ENCODE results near the gene LRRC73. TPM values are rescaled to one million over a fixed set of nuclear protein-coding genes. Genes with fewer than 3 reads are reported as not detected.
"Not testable (repeated sequence)": the region's sequence is repeated elsewhere in the genome, so short reads cannot be mapped to it uniquely, and the experiment has no call there.

Gene LRRC73
- total RNA-seq, 1 donor from 2014 or later = under 0.01 TPM

DNA sequence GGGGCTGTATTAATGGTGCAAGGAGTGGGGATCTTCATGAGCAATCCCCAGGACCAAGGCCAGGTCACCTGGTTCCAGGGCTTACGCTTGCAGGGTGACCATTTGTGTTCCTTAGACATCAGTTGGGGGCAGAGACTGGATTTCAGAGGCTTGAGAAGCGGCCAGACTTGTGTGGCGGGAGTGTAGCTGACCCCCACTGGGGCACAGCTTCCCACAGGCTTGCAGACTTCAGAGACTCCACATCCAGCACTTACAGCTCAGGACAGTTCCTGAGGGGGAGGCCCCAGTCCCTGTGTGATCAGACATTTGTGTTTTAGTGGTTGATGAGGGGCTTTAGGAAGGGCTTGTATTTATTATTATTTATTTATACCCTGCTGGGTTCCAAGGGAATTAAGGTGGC is 17.5 kb downstream of the LRRC73 start:
- DNase-seq (ENCODE audit: low read depth in 2 of 2) = peak in 1 of 2 donors; percentile 34

DNA sequence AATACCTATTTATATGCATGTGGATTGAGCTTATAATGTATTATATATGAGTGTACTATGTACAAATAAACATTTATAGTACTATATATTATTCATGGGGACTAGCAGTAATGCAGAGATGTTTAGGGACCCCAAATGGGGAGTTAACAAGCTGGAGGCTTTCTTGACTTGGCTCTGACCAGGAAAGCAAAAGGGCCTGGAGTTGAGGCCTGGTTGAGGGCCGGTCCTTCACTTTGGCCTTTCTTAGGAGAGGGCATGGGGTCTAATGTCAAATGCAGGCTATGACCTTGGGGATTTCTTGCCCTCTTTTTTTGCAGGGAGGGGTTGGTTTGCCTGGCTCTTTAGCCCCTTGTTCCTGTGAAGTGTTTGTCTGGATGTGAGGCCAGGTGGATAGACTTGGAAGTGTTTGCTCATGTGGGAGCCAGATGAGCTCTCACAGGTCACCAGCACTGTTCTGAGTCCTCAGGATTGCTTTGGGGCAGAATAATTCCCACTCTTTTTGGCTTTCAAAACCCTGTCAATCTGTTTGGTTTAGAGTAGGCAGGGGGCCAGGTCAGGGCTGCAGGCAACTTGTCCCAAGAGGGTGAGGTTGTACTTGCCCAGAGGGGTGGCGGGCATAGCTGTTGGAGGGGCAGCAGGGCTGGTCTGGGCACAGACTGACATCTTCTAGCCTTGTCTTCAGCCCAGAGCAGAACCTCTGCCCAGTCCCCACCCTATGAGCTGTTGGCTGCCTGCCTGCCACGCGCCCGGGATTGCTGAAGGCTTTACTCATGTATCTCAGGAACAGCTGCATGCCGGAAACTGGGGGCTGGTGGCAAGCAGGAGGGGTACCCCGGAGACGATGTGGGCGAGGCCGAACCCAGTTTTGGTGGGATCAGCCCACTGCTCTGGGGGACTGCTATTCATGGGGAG is 18.1 kb downstream of the LRRC73 start:
- peak in 1 of 2 donors; percentile 66 for DNase-seq (ENCODE audit: low read depth in 2 of 2)

DNA sequence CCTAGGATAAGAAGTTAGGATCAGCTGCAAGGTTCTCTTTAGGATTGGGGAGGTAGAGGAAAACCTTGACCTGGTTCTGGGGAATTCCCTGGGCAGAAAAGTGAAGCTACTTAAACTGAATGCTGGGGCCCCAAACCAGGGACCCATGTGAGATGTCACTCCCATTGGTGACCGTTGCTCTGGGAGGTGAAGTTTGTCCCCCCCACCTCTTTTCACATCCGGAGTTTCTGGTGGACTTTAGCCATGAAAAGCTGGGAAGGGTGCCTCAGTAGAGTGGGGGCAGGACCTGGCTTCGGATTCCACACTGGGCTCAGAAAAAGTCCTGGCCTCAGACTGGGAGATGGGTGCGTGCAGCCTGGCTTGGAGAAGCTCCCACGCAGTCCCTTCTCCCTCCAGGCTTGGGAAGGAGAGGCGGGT is 19.6 kb downstream of the LRRC73 start:
- DNase-seq (ENCODE audit: low read depth in 2 of 2) = no peak

DNA sequence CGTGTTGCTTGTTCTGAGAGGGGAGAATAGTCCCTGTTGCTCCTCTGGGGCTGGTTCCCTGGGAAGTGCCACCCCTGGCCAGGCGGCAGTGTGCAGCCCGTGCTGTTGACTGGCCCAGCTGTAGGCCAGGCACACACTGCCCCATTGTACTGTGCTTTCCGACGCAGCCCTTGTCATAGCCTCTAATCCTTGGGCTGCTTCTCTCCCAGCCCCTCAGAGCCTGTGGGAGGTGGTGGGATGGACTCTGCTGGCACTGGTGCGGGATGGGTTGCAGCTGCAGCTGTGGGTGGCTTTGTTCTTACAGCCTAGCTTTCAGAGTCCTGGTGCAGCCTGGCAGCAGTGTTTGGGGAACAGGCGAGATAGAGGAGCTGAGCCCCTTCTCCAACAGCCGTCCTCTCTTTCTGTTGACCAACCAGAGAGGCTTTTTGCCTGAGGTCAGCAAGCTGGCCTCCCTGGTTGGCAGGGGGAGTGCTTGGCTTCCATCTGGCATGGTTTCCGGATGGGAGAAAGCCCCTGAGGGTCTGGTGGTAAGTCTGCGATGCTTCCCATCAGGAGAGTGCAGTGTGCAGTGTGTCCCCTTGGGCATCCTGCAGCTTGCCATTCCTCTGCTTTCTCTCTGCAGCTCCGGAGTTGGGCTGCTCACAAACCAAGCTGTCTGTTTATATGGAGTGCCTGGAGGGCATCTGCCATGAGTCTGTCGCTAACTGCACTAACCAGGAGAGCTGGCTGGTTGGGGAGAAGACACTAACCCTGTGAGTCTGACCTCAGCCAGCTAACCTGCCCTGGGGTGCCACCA is 20.7 kb downstream of the LRRC73 start:
- no peak for DNase-seq (ENCODE audit: low read depth in 2 of 2)

DNA sequence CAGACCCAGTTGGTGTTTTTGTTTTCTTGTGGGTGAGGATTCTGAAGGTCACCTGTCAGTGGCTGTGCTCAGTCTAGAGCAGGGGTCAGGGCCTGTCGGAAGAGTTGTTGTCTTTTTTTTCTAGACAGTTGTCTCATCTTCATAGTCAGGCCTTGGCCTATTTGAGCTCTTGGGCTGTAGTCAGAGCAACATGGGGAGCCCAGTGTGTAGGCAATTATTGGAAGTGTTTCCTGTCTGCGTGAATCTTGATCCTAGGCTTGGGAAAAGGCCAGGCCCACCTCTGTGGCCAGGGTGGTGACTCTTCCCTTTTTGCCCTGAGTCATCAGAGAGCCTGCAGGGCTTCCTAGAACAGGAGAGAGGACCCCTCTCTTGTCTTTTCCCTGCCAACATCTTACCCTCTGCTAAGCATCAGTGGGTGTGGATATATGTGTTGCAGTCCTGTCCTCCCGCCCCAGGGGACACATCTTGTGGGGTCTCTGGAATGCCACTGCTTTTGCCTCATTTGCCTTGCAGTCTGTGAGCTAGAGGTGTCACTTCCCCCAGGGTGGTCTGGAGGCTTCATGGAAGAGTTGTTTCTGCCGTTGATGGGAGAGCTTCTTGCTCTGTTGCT is 21.4 kb downstream of the LRRC73 start:
- no peak for DNase-seq (ENCODE audit: low read depth in 2 of 2)

DNA sequence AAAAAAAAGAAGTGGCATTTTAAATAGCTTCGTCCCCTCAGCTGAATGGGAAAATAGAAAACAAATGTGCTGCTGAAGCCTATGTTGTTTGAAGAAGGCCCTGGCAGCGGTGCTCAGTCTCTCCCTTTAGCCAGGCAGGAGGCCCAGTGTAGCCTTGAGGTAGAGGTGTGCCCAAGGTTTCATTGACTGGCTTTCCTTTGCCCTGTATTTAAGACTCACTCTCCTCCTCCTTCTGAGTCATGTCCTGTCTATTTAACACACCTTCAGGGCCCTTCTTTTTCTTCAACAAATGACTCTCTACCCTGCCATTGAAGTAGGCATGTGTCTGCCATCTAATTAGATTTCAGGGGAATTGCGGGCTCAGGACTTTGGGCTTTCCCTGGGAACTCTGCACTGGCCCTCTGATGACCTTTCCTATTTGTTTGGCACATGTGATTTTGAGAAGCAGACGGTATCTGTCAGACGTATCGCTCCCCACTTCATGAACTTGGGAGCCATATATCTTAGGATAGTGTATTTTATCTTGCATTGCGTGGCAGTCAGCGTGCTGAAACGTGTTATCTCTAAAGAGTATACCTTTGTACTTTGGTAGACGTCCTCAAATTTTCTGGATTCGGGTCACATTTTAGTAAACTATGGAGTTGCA is 28.4 kb downstream of the LRRC73 start:
- no peak for DNase-seq (ENCODE audit: low read depth in 2 of 2)

DNA sequence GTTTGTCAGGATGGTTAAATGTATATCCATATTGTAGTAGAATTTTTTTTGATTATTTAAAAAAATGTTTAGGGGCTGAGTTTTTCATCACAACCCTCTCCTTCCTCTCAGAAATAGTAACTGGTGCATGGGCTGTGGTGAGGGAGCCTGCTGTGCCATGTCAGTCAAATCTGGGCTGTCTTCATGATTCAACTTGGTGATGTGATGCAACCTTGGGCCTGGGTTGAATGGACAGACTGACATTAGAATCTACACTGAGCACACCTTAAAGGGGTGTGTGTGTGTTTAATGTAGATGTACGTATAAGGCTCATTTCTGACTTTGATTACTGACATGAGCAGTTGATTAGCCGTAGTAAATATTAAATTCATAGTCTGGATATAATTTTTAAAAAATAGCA is 29.1 kb downstream of the LRRC73 start:
- DNase-seq (ENCODE audit: low read depth in 2 of 2) = no peak

DNA sequence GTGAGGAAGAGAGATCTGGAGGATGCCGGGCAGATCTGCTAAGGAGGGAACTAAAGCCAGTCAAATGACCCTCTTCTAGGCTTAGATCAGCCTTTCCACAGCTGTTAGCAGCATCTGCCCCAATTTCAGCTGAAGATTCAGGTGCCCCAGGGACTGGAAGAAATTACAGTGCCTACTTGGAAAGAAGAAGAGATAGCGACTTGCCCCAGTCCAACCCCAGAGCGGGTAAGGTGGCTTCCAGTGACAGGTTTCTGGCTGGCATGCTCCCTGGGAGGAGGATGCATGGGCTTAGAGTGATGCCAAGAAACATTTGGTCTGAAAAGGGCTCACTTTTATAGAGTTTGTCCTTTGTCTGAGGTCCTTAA is 32.2 kb downstream of the LRRC73 start:
- no peak for DNase-seq (ENCODE audit: low read depth in 2 of 2)

DNA sequence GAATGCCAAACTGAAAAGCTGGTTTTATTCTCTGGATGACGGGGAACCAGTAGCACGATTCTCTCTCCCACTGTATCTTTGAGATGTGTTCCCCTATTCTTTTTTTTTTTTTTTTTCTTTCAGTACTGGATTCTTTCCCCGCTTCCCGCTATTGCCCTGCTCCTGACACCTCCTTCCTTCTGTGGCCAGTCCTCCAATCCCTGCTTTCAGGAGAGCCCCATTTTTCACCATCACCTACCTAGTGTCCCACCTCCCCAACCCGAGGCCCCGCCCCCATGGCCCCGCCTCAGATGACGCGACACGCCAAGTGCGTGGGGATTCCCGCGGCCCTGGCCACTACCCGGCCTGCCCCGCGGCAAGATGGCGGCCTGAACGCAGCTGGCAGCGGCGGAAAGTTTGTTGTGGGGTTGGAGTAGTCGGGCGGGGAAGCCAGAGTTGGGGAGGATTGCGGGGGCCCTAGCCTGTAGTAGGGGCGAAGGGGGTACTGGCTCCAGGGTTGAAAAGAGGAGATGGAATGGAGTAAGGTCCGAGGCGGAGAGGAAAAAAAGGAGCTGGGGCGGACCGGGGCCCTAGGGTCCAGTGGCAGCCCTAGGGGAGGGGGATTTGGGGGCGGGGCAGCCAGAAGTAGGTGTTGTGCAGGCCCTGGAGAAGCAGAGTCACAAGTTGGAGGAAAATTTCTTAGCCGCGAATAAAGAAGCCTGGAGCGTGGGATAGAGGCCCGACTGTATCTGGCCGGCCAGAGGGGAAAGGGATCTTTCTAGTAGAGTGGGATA is 32.7 kb downstream of the LRRC73 start, which contains the start of gene TJAP1:
Gene TJAP1, plus strand, starts transcription at position 336 of the 773 bp plus-strand sequence. CDS start 21,432 bp downstream, outside the sequence.
- peak; percentile 82 to 89 for DNase-seq (ENCODE audit: low read depth in 2 of 2)

DNA sequence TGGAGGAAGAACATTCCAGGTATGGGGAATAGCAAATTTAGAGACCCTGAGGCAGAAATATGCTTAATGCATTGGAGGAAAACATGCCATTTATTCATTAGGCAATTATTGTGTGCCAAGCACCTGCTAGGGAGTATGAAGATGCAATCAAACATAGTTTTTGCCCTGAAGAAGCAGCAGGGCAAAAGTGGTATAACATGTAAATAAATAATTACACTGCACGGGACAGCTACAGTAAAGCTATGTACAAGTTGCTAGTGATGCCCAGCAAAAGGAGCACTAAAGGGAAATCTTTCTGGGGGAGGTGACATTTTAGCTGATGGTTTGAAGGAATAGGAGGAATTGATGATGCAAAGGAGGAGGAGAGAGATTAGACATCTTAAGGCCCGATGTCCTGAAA is 33.4 kb downstream of the LRRC73 start:
- no peak for DNase-seq (ENCODE audit: low read depth in 2 of 2)

DNA sequence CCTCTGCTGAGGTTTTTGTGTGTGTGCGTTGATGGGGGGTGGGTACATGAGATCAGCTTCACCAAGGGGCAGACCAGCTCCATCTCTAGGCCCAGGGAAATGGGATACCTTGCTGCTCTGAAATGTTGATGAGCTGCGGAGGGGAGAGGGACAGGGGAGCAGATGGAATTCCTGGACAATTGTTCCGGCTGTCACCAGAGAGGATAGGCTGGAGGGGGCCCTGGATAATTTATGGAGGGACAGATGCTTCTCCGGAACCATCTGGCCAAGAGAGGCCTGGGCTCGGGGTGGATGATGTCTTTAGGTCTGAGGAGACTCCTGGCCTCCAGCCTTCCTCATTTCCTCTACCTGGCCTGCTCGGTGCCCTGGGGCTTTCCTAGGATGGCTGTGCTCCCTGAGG is 34.6 kb downstream of the LRRC73 start:
- no peak for DNase-seq (ENCODE audit: low read depth in 2 of 2)

DNA sequence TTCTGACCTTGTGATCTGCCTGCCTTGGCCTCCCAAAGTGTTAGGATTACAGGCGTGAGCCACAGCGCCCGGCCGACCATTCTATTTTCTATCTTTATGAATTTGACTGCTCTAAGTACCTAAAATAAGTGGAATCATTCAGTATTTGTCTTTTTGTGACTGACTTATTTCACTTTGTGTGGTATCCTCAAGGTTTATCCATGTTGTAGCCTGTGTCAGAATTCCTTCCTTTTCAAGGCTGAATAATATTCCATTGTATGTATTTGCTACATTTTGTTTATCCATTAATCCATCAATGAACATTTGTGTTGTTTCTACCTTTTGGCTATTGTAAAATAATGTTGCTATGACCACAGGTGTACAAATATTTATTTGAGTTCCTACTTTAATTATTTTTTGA is 37.6 kb downstream of the LRRC73 start:
- DNase-seq (ENCODE audit: low read depth in 2 of 2) = no peak

DNA sequence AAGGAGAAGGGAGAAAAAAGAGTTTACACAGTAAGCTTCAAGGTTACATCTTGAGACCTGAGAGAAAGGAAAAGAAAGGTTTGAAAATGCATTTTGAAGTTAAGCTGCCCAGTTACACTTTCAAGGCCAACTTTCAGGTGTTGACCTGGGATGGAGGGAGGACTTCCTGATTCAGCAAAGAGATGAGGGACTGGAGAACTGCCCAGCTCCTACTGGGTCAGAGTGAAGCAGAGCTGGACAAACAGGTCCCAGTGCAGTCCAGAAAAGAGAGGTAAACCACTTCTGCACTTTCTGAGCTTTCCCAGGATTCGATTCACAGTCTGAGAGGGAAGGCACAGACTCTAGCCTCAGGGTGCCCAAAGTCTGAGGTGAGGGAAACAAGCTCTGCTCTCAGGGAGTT is 38.7 kb downstream of the LRRC73 start:
- DNase-seq (ENCODE audit: low read depth in 2 of 2) = no peak

DNA sequence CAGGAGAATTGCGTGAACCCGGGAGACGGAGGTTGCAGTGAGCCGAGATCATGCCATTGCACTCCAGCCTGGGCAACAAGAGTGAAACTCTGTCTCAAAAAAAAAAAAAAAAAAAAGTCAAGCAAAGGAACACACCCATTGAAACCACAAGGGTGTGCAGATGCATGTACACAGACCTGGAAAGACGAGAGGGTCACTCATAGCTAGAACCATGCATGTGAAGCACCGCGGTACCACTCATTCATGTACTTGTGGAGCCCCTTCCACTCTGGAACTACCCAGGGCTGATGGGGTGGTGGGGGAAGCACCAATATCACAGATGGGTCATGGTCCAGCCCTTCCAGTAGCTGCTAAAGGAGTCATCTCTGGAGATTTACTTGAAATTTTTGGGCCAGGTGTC is 40.2 kb downstream of the LRRC73 start:
- DNase-seq (ENCODE audit: low read depth in 2 of 2) = no peak

DNA sequence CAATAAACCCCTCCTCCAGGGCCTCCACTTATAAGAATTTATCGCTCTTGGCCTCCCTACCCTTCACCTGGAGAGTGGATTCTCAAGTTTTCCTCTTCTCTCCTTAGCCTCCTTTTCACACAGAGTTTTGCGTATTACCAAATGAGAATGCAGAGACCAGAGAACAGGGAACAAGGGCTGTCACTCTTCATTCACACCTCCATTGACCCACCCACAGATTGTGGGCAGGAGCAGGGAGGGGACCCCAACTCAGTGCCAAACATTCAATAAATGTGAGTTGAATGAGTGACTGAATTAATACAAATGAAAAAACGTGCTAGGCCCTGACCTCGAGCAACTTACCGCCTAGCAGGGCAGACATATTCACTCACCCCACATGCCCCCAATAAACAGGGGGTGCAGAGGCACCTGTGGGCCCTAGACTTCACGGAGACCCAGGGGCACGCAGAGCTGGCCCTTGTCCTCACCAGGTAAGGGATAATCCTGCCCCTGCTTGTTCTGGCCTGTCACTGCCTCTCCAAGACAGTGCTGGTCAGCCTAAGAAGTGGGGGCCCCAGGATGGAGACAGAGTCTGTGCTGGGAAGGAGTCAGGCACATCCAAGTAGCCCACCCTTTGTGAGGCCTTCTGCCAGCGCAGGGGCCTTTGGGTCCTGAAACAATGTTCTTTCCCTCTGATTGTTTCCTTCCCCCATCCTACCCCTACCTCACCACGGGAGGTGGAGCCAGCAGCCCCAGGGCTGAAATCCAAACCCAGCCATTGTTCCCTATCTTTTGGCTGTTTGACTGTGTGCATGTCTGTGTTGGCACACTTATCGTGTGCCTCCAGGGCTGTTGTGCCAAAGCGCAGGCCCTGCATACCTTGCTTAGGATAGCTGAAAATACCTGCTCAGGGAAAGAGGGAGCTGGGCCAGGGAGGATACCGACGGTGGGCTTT is 41.1 kb downstream of the LRRC73 start:
- DNase-seq (ENCODE audit: low read depth in 2 of 2) = peak in 1 of 2 donors; percentile 25

DNA sequence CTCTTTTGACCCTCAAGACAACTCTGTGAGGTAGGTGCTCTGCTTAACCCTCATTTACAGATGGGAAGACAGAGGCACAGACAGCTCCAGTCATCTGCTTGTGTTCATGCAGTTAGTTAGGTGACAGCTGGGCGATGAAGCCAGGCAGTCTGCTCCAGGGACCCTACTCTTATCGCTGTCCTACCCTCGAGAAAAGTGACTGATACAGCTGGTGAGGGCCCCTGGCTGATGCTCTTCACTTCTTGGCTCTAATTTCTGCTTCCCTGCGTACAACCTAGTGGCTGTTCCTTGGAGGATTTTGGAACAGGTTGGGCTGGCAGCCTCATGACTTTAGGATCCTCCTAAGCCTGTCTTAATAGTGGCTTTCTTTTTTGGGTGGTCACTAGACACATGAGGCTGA is 41.9 kb downstream of the LRRC73 start:
- DNase-seq (ENCODE audit: low read depth in 2 of 2) = no peak

DNA sequence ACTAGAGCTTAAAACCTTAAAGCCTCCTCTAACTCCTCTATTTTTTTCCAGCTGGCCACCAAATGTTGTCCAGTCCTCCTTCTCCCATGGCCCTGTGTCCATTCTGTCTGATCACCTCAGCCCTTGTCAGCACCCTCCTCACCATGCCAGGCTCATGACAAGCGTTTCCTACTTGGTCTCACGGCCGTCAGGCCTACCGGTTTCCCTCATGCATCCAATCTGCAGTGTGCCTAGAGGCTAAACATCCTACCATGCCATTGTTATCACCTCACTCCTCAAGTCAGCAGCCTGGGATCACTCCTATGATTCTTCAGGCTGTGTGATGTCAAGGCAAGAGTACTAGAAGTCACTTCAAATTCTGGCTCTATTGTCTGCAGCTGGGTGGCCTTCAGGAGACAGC is 42.4 kb downstream of the LRRC73 start:
- no peak for DNase-seq (ENCODE audit: low read depth in 2 of 2)

DNA sequence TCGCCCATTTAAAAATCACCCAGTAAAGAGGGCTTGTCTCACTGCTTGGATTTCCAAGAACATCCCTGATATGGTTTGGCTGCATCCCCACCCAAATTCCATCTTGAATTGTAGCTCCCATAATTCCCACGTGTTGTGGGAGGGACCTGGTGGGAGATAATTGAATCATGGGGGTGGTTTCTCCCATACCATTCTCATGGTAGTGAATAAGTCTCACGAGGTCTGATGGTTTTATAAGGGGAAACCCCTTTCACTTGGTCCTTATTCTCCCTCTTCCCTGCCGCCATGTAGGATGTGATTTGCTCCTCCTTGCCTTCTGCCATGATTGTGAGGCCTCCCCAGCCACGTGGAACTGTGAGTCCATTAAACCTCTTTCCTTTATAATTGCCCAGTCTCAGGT is 42.9 kb downstream of the LRRC73 start:
- DNase-seq (ENCODE audit: low read depth in 2 of 2) = not testable (repeated sequence)

DNA sequence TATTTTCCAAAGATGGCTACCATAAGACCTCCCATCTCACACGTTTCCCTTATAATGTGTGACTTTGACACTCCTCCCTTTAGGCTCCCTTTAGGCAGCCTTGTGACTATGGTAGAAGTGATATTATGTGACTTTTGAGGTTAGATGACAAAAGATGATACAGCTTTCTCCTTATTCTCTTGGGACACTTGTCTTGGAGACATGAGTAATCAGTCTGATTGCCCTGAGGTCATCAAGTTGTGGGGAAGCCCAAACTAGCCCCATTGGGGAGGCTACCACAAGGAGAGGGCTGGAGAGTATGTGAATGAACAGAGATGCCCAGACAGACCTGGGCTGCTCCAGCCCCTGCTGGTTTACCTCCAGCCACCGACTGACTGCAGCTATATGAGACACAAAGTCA is 44.2 kb downstream of the LRRC73 start:
- no peak for DNase-seq (ENCODE audit: low read depth in 2 of 2)

DNA sequence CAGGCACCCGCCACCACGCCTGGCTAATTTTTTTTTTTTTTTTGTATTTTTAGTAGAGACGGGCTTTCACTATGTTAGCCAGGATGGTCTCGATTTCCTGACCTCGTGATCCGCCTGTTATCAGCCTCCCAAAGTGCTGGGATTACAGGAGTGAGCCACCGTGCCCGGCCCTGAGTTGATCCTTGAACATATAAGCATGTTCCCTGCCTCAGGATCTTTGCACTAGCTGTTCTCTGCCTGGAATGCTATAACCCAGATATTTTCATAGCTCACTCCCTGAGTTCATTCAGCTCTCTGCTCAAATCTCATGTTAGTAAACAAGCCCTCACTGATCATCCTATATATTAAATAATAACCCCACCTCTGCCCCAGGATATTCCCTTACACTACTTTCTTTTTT is 45.8 kb downstream of the LRRC73 start:
- DNase-seq (ENCODE audit: low read depth in 2 of 2) = no peak

All from lung microvascular endothelial cell (primary cell).